ENCODE data around the gene ATAD2B.
"Not testable (repeated sequence)": the region's sequence is repeated elsewhere in the genome, so short reads cannot be mapped to it uniquely, and the experiment has no call there.

ATAD2B gene

GRCh38 chr2:23751747-23752265 lies 175.1 kb downstream of the ATAD2B start:
- no peak for DNase-seq (ENCODE audit: low read depth in 1 of 2, low spot score in 1 of 2)

GRCh38 chr2:23746141-23746863 lies 180.6 kb downstream of the ATAD2B start:
- DNase-seq (ENCODE audit: low read depth in 1 of 2, low spot score in 1 of 2): no peak

GRCh38 chr2:23745726-23746105 lies 181.2 kb downstream of the ATAD2B start:
- DNase-seq (ENCODE audit: low read depth in 1 of 2, low spot score in 1 of 2): no peak

- no peak for DNase-seq (ENCODE audit: low read depth in 1 of 2, low spot score in 1 of 2)
Measured at GRCh38 chr2:23745068-23745725, 181.7 kb downstream of the ATAD2B start.

GRCh38 chr2:23736783-23737182 lies 190.1 kb downstream of the ATAD2B start:
- not testable (repeated sequence) for DNase-seq (ENCODE audit: low read depth in 1 of 2, low spot score in 1 of 2)

GRCh38 chr2:23734416-23734815 lies 192.5 kb downstream of the ATAD2B start:
- DNase-seq (ENCODE audit: low read depth in 1 of 2, low spot score in 1 of 2): no peak

- not testable (repeated sequence) for DNase-seq (ENCODE audit: low read depth in 1 of 2, low spot score in 1 of 2)
Measured at GRCh38 chr2:23723029-23723428, 203.9 kb downstream of the ATAD2B start.

GRCh38 chr2:23722255-23722654 lies 204.7 kb downstream of the ATAD2B start:
- no peak for DNase-seq (ENCODE audit: low read depth in 1 of 2, low spot score in 1 of 2)

GRCh38 chr2:23721454-23721826 lies 205.5 kb downstream of the ATAD2B start:
- DNase-seq (ENCODE audit: low read depth in 1 of 2, low spot score in 1 of 2): no peak

- DNase-seq (ENCODE audit: low read depth in 1 of 2, low spot score in 1 of 2): no peak
Measured at GRCh38 chr2:23720705-23721453, 206.0 kb downstream of the ATAD2B start.

GRCh38 chr2:23719716-23720115 lies 207.2 kb downstream of the ATAD2B start:
- no peak for DNase-seq (ENCODE audit: low read depth in 1 of 2, low spot score in 1 of 2)

- DNase-seq (ENCODE audit: low read depth in 1 of 2, low spot score in 1 of 2): no peak
Measured at GRCh38 chr2:23718931-23719700, 207.8 kb downstream of the ATAD2B start.

- no peak for DNase-seq (ENCODE audit: low read depth in 1 of 2, low spot score in 1 of 2)
Measured at GRCh38 chr2:23713351-23713750, 213.6 kb downstream of the ATAD2B start.

GRCh38 chr2:23712756-23713151 lies 214.2 kb downstream of the ATAD2B start:
- DNase-seq (ENCODE audit: low read depth in 1 of 2, low spot score in 1 of 2): no peak

- DNase-seq (ENCODE audit: low read depth in 1 of 2, low spot score in 1 of 2): no peak
Measured at GRCh38 chr2:23711979-23712755, 214.8 kb downstream of the ATAD2B start.

GRCh38 chr2:23709311-23709710 lies 217.6 kb downstream of the ATAD2B start:
- no peak for DNase-seq (ENCODE audit: low read depth in 1 of 2, low spot score in 1 of 2)

- DNase-seq (ENCODE audit: low read depth in 1 of 2, low spot score in 1 of 2): no peak
Measured at GRCh38 chr2:23708771-23709170, 218.2 kb downstream of the ATAD2B start.

GRCh38 chr2:23707096-23707495 lies 219.8 kb downstream of the ATAD2B start:
- DNase-seq (ENCODE audit: low read depth in 1 of 2, low spot score in 1 of 2): no peak

- DNase-seq (ENCODE audit: low read depth in 1 of 2, low spot score in 1 of 2): no peak
Measured at GRCh38 chr2:23706613-23707078, 220.3 kb downstream of the ATAD2B start.

All from activated CD4-positive, alpha-beta T cell treated with anti-CD3 and anti-CD28 coated beads, Interleukin-2, amount 50 U/mL, for 24 hours (primary cell).